ENCODE data around the gene ENOX2.
"Not testable (repeated sequence)": the region's sequence is repeated elsewhere in the genome, so short reads cannot be mapped to it uniquely, and the experiment has no call there.

Gene ENOX2, protein sequence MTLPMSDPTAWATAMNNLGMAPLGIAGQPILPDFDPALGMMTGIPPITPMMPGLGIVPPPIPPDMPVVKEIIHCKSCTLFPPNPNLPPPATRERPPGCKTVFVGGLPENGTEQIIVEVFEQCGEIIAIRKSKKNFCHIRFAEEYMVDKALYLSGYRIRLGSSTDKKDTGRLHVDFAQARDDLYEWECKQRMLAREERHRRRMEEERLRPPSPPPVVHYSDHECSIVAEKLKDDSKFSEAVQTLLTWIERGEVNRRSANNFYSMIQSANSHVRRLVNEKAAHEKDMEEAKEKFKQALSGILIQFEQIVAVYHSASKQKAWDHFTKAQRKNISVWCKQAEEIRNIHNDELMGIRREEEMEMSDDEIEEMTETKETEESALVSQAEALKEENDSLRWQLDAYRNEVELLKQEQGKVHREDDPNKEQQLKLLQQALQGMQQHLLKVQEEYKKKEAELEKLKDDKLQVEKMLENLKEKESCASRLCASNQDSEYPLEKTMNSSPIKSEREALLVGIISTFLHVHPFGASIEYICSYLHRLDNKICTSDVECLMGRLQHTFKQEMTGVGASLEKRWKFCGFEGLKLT

DNA sequence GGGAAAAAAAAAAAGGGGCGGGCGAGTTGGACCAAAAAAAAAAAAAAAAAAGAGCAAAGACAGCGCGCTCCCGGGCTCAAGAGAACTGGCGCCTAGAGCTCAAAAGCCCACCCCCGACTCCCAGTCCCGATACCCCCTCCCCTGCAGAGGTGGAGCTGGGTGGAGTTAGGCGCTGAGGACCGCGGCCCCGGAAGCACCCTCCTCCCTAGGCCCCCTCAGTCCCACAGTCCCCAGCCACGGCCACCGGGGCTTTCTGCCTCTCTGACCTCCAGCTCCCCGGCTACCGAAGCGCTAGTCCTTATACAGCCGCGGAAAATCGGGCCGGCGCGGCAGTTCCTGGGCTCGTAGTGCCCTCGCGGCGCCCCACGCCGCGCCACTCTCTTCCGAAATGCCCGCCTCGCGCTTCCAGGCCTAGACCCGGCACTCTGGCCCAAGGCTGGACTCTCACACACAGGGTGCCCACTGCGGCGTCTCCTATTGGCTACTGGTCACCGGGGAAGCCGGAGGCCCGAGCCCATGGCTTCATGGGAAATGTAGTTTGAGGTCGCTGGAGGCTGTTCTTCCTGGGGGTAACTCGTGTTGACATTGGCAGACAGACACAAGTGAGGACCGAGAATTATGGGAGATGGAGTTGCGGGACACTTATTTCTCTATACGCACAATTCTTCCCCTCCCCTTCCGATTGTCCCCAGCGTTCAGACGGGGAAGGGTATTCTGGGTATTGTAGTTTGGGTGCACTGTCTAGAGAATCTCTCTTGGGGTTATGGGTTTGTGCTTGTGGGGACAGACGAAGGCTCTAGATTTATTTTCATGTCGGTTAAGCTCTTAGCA lies at the start of gene ENOX2:
TSS of gene ENOX2 (minus strand) at position 427 of the 831 bp plus-strand sequence. CDS start 199,993 bp downstream, outside the sequence.
- peak; percentile 92 to 93 for DNase-seq

DNA sequence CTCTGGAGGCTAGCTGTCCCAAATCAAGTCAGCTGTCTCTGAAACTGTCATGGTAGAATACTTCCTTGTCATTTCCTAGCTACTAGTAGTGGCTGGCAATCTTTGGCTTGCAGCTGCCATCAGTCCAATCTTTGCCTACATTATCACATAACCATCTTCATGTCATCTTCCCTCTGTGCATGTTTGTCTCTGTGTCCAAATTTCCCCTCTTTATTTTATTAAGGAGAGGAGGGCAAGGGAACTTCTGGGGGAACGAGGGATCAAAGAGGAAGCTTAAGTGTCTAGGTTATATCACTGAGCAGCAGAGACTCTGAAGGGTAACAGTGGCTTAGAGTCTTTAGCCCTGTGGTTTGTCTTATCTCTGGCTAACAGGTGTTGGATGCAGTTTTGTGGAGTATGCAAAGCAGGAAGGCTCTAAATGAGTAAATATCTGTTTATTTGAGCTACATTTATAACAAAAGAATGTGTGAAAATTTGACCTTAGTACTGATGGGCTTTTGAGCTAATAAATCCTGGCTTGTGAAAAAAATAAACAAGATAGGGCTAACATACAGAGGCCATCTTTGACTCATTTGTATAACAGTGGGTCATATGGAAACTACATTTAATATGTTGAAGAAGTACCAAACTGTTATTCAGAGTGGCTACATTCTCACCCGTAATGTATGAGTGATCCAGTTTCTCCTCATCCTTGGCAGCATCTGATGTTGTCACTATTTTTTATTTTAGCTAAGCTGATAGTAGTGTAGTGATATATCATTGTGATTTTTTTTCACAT lies 49.4 kb upstream of the ENOX2 start:
- DNase-seq, result no peak

DNA sequence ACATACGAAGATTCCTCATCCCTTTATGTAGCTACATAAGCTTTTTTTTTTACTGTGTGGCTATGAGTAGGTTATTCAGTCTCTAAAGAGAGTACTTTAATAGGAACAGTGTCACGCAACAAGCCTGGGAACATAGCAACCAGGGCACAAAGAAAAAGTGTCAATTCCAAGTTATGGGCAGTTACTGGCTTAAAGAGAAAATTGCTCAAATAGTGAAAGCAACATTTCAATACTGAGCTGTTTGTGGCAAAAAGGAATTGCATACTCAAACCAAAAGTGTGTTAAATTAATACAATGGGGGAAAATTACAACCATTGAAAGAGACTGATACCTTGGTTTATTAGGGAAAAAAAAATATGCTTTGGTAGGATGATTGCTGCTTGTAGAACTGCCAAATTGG lies 41.2 kb upstream of the ENOX2 start:
- DNase-seq, result no peak

DNA sequence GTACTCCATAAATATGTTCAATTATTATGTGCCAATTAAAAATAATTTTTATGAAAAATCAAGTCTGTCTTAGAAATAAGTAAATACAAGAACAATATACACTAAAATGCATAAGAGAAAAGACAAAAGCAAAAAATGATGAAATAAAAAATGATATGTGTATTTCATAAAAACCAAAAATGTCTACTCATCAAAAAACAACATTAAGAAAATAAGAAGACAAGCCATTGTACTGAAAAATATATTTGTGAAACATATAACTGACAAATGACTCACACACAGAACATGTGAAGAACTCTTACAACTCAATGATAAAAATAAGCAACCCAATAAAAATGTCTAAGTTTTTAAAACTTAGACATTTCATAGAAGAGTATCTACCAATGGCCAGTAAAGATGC lies 34.1 kb upstream of the ENOX2 start:
- no peak for DNase-seq

DNA sequence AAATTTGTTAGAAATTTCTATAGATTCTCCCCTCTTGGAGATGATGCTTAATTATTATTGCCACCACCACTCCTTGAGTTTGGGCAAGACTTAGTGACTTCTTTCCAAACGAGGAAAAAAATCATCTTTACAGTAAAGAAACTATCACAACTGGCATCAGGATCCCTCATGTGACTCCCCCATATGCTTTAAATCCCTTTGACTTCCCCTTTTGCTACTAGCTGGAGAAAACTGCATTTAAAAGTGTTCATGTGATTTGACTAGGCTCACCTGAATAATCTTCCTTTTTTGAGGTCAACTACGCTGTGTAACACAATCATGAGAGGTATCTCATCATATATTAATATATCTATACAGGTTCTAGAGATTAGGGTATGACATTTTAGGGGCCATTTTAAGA lies 30.3 kb upstream of the ENOX2 start:
- DNase-seq, result no peak

DNA sequence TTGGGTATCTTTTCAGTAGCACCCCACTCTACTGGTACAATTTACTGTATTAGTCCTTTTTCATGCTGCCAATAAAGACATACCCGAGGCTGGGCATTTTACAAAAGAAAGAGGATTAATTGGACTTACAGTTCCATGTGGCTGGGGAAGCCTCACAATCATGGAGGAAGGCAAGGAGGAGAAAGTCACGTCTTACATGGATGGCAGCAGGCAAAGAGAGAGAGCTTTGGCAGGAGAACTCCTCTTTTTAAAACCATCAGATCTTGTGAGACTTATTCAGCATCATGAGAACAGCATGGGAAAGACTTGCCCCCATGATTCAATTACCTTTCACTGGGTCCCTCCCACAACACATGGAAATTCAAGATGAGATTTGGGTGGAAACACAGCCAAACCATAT lies 17.4 kb upstream of the ENOX2 start:
- DNase-seq, result not testable (repeated sequence)

DNA sequence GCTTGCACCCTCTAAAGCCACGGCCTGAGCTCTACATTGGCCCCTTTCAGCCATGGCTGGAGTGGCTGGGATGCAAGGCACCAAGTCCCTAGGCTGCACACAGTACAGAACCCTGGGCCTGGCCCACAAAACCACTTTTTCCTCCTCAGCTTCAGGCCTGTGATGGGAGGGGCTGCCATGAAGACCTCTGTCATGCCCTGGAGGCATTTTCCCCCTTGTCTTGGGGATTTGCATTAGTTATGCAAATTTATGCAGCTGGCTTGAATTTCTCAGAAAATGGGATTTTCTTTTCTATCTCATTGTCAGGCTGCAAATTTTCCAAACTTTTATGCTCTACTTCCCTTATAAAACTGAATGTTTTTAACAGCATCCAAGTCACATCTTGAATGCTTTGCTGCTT lies 16.7 kb upstream of the ENOX2 start:
- DNase-seq, result not testable (repeated sequence)

DNA sequence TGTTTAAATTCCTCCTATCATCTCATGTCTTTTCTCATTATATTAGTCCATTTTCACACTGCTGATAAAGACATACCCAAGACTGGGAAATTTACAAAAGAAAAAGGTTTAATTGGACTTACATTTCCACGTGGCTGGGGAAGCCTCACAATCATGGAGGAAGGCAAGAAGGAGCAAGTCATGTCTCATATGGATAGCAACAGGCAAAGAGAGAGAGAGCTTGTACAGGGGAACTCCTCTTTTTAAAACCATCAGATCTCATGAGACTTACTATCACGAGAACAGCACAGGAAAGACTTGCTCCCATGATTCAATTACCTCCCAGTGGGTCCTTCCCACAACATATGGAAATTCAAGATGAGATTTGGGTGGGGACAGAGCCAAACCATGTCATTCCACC lies 15.5 kb upstream of the ENOX2 start:
- DNase-seq, result not testable (repeated sequence)

DNA sequence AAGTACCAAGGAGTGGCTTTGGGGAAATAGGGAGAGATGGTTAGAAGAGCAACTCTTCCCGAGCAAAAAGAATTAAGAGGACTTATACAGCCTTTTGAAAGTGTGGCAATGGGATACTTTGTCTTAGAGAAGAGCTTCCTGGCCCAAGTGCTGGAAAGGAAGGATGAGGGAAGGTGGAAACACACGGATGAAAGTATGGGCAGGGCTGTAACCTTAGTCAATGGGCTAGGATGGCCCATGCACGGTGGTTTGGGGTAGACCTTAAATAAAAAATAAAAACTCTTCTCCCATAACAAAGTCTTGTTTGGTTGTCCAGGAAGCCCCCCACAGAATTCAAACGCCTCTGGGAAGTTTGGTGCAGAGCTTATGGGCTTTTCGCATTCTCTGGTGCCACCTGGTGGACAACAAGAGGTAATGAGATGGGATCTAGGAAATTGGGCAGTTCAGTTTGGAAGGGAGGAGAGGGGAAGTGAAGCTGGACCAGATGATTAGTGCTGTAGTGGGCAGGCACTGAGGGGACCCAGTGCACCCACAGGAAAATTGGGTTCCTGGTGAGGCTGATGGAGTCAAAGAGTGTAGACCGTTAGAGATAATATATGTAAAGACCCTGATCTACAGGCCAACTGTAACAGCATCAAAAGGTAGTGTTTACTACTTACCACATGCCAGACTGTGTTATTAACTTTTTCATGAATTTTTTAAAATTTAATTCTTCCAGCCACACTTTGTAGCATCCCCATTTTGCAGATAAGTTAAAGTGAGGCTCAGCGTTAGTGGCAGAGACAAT lies 13.8 kb upstream of the ENOX2 start:
- peak; percentile 0 to 22 for DNase-seq

DNA sequence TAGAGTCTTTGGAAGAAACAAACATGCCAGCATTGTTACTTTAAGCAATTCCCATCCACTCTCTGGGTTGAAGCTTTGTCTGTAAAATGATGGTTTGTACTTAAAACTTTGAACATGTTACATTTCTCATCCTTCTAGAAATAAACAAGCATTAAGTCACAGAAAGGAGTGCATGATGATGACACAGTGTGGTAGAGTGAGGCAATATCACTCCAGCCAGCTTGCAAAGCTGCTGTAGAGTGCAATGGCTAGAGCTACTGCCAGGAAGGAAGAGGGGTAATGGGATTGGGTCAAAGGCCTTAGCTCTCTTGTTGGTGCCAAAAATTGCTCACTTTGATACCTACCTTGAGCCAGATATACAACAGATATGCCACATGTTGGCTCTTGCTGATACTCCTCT lies 12.3 kb upstream of the ENOX2 start:
- no peak for DNase-seq

DNA sequence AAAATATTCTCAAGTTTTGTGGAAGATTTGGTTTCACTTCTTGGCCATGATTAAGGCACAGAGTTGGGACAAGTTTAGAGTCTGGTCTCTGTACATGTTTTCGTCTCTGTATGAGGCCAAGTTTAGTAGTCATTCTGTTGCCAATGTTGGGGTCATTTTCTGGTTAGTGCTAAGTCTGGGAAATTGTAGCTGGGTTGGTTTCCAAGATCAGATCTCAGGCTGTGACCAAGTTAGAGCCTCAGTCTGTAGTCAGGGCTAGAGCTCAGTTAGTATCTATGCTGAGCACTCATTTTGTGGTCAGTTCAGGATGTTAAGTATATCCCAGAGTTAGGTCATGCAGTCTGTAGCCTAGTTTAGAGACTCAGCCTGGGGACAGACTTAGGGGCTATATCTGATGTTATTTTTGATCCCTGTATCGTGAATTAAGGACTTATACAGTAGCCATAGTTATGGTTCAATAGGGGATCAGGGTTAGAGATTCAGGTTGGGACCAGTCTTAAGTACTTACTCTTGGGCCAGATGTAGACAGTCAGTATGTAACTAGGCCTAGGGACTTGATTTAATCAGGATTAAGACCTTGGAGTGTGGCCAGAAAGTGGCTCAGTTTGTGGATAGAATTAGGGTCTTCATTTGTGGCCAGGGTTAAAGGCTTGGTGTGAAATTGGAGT lies 6.6 kb upstream of the ENOX2 start:
- DNase-seq, result no peak

DNA sequence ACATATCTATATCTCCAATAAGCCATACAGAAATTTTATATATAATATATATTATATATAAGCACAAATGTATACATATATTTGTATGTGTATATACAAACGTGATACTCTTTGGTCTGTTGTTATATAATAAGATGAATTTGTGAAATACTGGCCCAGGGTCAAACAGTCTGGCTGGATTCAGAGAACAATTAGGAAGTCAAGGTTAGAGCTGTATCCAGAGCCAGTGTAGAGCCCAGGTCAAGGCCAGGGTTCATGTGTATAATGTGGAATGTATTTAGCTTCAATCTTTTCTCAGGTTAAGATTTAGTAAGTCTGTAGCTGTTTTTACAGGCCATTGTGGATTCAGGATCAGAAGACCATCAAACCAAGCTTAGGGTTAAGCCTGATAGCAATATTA lies 3.8 kb upstream of the ENOX2 start:
- no peak for DNase-seq

DNA sequence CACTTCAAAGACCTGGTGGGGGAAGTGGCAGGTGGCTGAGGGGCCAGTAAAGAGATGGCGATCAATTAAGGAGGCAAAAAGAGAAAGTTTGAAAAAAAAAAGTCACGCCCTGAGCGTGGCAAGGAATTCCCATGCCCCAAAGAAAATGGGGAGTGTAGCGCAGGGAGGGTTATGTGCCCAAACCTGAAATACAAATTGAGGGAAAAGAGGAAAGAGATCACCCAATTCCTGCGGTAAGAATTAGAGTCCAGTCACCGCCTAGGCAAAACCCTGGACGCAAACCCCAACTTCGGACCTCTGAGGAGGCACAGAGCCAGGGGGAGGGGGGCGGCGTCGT lies 595 bp downstream of the ENOX2 start:
- DNase-seq, result no peak

DNA sequence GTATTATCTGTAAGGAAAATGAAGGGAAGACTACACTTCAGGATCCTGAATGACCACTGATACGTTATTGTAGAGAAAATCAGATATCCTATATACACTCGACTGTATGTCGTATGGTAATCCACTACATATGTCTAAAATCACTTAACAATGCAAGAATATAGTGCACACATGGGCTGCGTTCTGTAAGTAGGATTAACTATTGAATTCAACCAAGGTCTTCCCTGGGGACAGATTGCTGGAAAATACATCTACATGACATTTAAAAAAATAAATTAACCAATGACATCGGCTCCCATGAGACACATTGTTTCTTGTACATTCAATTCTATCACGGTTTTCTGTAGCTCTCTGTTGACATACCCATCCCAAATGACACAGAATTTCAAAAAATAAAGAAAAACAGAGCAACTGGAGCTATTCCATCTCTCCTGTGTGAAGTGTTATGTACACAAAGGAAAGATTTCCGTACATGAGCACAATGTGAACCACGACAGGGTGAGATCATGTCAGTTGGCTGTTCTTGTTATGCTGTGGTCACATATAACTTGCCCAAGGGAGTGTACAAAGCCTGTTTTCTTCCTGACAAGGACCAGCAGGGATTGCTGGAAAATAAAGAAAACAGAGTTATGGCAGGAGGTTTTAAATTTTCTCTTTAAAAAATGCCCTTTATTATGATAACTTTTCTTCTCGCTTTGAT lies 6.1 kb downstream of the ENOX2 start:
- DNase-seq, result no peak

DNA sequence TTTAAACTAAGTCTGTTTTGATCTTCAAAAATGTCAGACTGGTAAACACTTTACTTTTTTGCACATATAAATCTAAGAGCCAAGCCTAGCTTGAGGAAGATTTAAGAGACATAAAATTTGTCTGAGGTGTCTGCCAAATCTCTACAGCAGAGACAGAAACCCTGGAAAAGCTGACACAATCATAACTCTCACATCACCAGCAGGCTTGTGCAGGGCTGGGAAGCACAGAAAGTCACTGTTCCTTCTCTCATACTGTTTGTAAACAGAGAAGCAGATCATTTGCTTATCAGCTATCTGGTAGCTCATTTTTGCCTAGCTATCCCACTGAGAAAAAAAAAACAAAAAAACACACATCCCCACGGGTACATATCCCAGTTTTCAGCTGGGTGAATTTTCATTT lies 7.0 kb downstream of the ENOX2 start:
- DNase-seq, result no peak

DNA sequence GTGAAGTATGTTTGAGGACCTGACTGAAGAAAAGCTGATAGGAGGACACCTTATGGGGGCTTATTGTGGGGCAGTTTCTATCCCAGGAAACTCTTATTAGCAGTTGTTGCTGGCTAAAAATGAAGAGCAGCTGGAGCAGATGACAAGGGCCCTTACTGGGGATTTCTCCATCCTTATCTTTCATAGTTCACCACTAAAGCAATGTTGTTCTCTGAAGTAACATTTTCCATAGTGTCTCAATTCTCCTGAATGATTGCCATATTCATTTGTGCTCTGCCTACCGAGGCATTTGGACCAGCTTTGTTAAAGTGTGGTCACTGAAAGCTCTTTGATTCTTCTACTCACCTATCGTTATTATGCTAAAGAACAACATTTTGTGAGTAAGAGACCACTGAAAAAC lies 7.7 kb downstream of the ENOX2 start:
- DNase-seq, result no peak

DNA sequence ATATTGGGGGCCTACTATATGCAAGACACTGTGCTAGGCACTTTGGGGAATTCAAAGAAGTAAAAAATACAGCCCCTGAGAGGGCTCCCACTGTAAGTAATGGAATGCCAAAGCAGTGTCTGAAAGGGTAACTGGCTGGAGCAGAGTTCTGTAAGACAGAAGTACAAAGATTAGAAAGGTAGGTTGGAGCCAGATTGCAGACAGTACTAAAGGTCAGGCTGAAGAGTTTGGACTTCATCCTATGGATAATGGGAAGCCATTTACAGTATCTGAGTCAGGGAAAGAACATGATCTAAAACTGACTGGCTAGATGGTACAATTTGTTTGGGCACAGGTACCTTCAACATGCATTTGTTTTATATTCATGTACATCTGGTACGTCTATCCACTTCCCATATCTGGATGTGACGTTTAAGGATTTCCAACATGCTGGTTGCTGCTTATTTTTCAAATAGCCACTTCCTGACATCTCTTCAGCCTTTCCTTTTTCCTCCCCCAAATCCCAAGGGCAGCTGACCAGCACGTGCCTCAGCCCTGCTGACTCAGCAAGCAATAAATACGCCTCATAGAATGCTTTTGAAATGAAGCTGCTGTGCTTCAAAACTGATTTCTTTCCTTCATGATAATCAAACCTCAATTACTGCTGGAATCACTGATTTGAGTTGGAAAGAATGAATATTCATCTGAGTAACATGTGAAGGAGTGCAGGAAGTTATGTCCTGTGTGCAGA lies 9.5 kb downstream of the ENOX2 start:
- no peak for DNase-seq

DNA sequence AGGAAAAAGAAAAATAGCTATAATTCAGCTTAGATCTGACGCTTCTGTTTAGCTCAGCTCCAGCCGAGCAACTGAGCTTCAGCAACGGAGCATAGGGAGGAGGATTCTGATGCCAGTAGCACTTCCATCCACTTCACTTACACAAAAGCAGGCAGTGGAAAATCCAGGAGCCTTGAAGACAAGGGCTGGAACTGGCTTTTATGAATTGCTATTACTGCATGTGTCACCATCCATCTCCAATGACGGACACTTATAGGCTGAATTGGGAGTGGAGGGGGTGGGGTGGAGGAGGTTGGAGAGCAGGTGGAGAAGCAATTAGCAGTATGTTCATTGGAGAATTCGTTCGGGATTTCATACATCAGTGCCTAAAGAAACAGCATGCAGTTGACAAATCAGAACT lies 15.6 kb downstream of the ENOX2 start:
- DNase-seq, result peak in 1 of 2 experiments; percentile 3

DNA sequence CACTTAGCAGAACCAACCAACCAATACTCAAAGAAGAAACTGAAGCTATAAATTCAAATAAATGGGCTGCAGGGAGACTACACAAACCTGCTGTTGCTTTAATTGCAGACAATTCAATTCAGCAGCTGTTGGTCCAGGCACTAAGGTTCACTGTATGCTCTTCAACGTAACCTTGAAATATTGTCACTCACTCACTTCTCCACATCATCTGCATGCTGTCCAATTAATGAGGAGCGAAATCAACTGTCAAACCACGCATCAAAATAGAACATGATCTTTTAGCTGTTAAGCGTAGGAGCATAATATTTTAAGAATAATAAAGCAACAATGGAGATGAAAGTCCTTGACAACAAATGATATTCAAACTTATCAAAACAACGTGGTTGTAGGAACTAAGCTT lies 17.0 kb downstream of the ENOX2 start:
- DNase-seq, result no peak

DNA sequence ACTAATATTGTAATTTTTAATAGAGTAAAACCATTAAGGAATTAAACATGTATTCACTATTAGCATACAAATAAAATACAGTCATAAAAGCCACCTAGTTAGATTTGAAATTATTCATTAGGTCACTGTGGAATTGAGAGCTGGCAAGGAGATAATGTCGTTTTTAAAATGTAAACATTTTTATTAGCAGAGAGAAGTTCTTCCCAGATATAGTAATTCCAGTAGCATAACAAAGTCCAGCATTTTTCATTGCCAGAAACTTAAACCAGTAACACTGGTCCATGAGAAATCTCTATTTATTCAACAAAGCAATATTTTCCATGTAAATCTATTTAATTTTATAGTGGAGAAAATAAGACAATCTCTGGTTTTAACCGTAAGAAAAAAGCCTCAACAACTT lies 17.5 kb downstream of the ENOX2 start:
- no peak for DNase-seq
